Parathyroid adenoma (tissue), 2 donors: ENCODE results near the gene IFT80.

Experiments
- H2AFZ ChIP-seq: fragments of 300-600 bp; sonication (generic); one replicate; pipeline ENCODE4 v1.7.0; 2017; ENCODE audit warnings: antibody characterized with exemption, mild to moderate bottlenecking
- H3K27ac ChIP-seq: fragments of 300-600 bp; sonication (generic); one replicate; pipeline ENCODE4 v1.7.0; 2017
- H3K27me3 ChIP-seq: fragments of 300-600 bp; sonication (generic); one replicate; pipeline ENCODE4 v1.7.0; 2017; ENCODE audit warnings: low read length; ENCODE audit not compliant: control insufficient read depth, insufficient read depth
- H3K36me3 ChIP-seq: fragments of 300-600 bp; sonication (generic); one replicate; pipeline ENCODE4 v1.7.0; 2017; ENCODE audit warnings: low read length; ENCODE audit not compliant: control insufficient read depth, insufficient read depth
- H3K4me1 ChIP-seq: fragments of 300-600 bp; sonication (generic); one replicate; pipeline ENCODE4 v1.7.0; 2017; ENCODE audit warnings: control low read depth
- H3K4me2 ChIP-seq: fragments of 300-600 bp; sonication (generic); one replicate; pipeline ENCODE4 v1.7.0; 2017; ENCODE audit warnings: low read length
- H3K4me3 ChIP-seq: fragments of 300-600 bp; sonication (generic); one replicate; pipeline ENCODE4 v1.7.0; 2017; ENCODE audit warnings: low read depth, low read length
- H3K79me2 ChIP-seq: fragments of 300-600 bp; sonication (generic); one replicate; pipeline ENCODE4 v1.7.0; 2017; ENCODE audit warnings: control low read depth
- H3K9ac ChIP-seq: fragments of 300-600 bp; sonication (generic); one replicate; pipeline ENCODE4 v1.7.0; 2017; ENCODE audit warnings: mild to moderate bottlenecking
- H3K9me3 ChIP-seq: fragments of 300-600 bp; sonication (generic); one replicate; pipeline ENCODE4 v1.7.0; 2017; ENCODE audit warnings: low read length; ENCODE audit not compliant: control insufficient read depth
- CTCF ChIP-seq: fragments of 300-600 bp; sonication (generic); IDR thresholded peaks from one replicate; pipeline ENCODE4 v1.7.0; 2017; ENCODE audit warnings: antibody characterized with exemption, mild to moderate bottlenecking
- donor health status: primary hyperparathyroidism.

Gene IFT80

GRCh38 chr3:160384639-160385318, 14.2 kb downstream of the IFT80 start:
- Histone ChIP-seq H3K9me3 (no peaks in the 10 kb centered on the region), H3K9ac (no peak overlapping the region), H3K27me3 (no peaks in the 10 kb centered on the region), H2AFZ (no peak overlapping the region), H3K4me2 (no peak overlapping the region), H3K27ac (no peak overlapping the region), H3K79me2 (peaks cover 6% of the 10 kb centered on the region), H3K4me1 (no peaks in the 10 kb centered on the region), H3K36me3 (no peaks in the 10 kb centered on the region), H3K4me3 (no peak overlapping the region)
- no peak for TF ChIP-seq CTCF

DNA sequence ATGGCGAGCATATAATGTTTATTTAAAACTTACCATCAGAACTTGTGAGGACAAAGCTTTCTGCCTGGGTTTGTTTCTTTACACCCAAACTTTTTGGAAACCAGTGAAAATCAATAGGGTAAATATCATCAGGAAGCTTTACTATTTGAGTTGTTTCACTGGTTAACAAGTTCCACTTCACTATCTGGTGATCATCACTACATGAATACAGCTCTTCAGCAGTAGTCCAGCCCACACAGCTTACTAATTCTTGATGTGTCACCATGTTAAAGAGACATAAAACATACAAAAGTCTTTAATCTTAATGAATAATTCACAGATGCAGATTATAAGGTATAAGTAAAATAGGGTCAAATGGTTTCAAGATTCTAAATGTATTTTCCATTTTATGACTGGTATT, 17.6 kb downstream of the IFT80 start:
- no peak overlapping the region for H3K27ac ChIP-seq
- H3K36me3 ChIP-seq, result no peaks in the 10 kb centered on the region
- no peak overlapping the region for H3K4me3 ChIP-seq
- TF ChIP-seq CTCF, result no peak
- H2AFZ ChIP-seq, result no peak overlapping the region
- no peaks in the 10 kb centered on the region for H3K9me3 ChIP-seq
- no peak overlapping the region for H3K9ac ChIP-seq
- H3K79me2 ChIP-seq, result no peaks in the 10 kb centered on the region
- no peaks in the 10 kb centered on the region for H3K4me1 ChIP-seq
- no peak overlapping the region for H3K4me2 ChIP-seq
- no peaks in the 10 kb centered on the region for H3K27me3 ChIP-seq

GRCh38 chr3:160379628-160380214, 19.3 kb downstream of the IFT80 start:
- no peak for TF ChIP-seq CTCF
- Histone ChIP-seq H3K36me3 (no peaks in the 10 kb centered on the region), H3K79me2 (no peaks in the 10 kb centered on the region), H3K27ac (no peak overlapping the region), H2AFZ (no peak overlapping the region), H3K4me2 (no peak overlapping the region), H3K27me3 (no peaks in the 10 kb centered on the region), H3K4me1 (no peaks in the 10 kb centered on the region), H3K9me3 (no peaks in the 10 kb centered on the region), H3K4me3 (no peak overlapping the region), H3K9ac (no peak overlapping the region)

- Histone ChIP-seq H3K9ac (no peak overlapping the region), H3K4me3 (no peak overlapping the region), H3K4me1 (no peaks in the 10 kb centered on the region), H2AFZ (no peak overlapping the region), H3K27ac (no peak overlapping the region), H3K4me2 (no peak overlapping the region), H3K36me3 (no peaks in the 10 kb centered on the region), H3K9me3 (no peaks in the 10 kb centered on the region), H3K27me3 (no peaks in the 10 kb centered on the region), H3K79me2 (no peaks in the 10 kb centered on the region)
- TF ChIP-seq CTCF, result no peak
Measured at GRCh38 chr3:160378331-160379109, 20.5 kb downstream of the IFT80 start.
